GM23338 (cell line): ENCODE data around the gene SORCS2.

Experiments
- CREB1 ChIP-seq: fragments of 250-450 bp; sonication (Bioruptor Pico); IDR thresholded peaks from 2 replicates; pipeline ENCODE4 v1.5.0; 2020; ENCODE audit warnings: low read depth, mild to moderate bottlenecking, moderate library complexity
- CTCF ChIP-seq, 2 experiments: fragments of 200-600 bp in 1 of 2; sonication (generic) in 1 of 2; conservative IDR thresholded peaks; 2 replicates each; pipeline versions ENCODE4 v1.5.1 to v1.6.1; 2016 to 2017; ENCODE audit warnings: antibody characterized with exemption in 2 of 2, low read depth in 2 of 2, mild to moderate bottlenecking in 2 of 2, moderate library complexity in 1 of 2
- ETS1 ChIP-seq: IDR thresholded peaks from 2 replicates; pipeline ENCODE4 v1.6.1; 2016; ENCODE audit warnings: antibody characterized with exemption
- EZH2 ChIP-seq: fragments of 200-600 bp; sonication (generic); IDR thresholded peaks from one replicate; pipeline ENCODE4 v1.8.0; 2017; ENCODE audit warnings: antibody characterized with exemption, mild to moderate bottlenecking, low read depth; ENCODE audit not compliant: unreplicated experiment
- EZH2phosphoT487 ChIP-seq: fragments of 200-600 bp; sonication (generic); IDR thresholded peaks from one replicate; pipeline ENCODE4 v1.8.1; 2018; ENCODE audit warnings: antibody characterized with exemption; ENCODE audit not compliant: unreplicated experiment
- NANOG ChIP-seq: IDR thresholded peaks from 2 replicates; pipeline ENCODE4 v1.6.1; 2016; ENCODE audit warnings: antibody characterized with exemption, borderline replicate concordance
- POLR2AphosphoS5 ChIP-seq: IDR thresholded peaks from 2 replicates; pipeline ENCODE4 v1.6.1; 2016; ENCODE audit warnings: antibody characterized with exemption, low read depth

GRCh38 chr4:7641712-7642111 lies 449.4 kb downstream of the SORCS2 start:
- TF ChIP-seq CTCF (conservative IDR thresholded peaks at IDR 0.05; ENCODE audit: low read depth in 2 of 2) (no peak), CREB1 (no peak), ETS1 (no peak), EZH2 (no peak), EZH2phosphoT487 (no peak), POLR2AphosphoS5 (no peak), NANOG (no peak)
